Spleen (tissue), 11 donors: ENCODE results near the gene SRSF2. TPM values are rescaled to one million over a fixed set of nuclear protein-coding genes. Genes with fewer than 3 reads are reported as not detected.

ENCODE experiments used
- DNase-seq: peaks from one replicate; pipeline ENCODE4 v3.0.0-alpha.2; 2020
- H3K27ac ChIP-seq, 8 donors: fragments of 200-600 bp; sonication (generic) in 7 of 8; 1 replicate in 4 of 8; 2 replicates in 4 of 8; pipeline versions ENCODE4 v1.5.0 to v1.8.0; 2016 to 2021; ENCODE audit warnings: inconsistent platforms in 4 of 8, mild to moderate bottlenecking in 4 of 8, moderate library complexity in 1 of 8
- H3K27me3 ChIP-seq, 7 donors: fragments of 200-600 bp; sonication (generic) in 6 of 7; replicated peaks in 1 of 7; 1 replicate in 4 of 7; 2 replicates in 3 of 7; pipeline versions ENCODE4 v1.5.0 to v1.8.0; 2016 to 2021; ENCODE audit warnings: inconsistent platforms in 3 of 7, mild to moderate bottlenecking in 1 of 7
- H3K36me3 ChIP-seq, 6 donors: fragments of 200-600 bp; sonication (generic) in 5 of 6; 1 replicate in 4 of 6; 2 replicates in 2 of 6; pipeline versions ENCODE4 v1.5.0 to v1.8.0; 2016 to 2021; ENCODE audit warnings: inconsistent platforms in 2 of 6
- H3K4me1 ChIP-seq, 6 donors: fragments of 200-600 bp; sonication (generic) in 5 of 6; 1 replicate in 3 of 6; 2 replicates in 3 of 6; pipeline versions ENCODE4 v1.5.0 to v1.8.0; 2016 to 2021; ENCODE audit warnings: inconsistent platforms in 3 of 6
- H3K4me3 ChIP-seq, 8 donors: fragments of 200-600 bp; sonication (generic) in 7 of 8; 1 replicate in 4 of 8; 2 replicates in 4 of 8; pipeline versions ENCODE4 v1.5.0 to v1.8.0; 2016 to 2021; ENCODE audit warnings: inconsistent platforms in 4 of 8, mild to moderate bottlenecking in 4 of 8, moderate library complexity in 2 of 8
- H3K9me3 ChIP-seq, 8 donors: fragments of 200-600 bp; sonication (generic) in 7 of 8; 1 replicate in 4 of 8; 2 replicates in 4 of 8; pipeline versions ENCODE4 v1.5.0 to v1.8.0; 2016 to 2021; ENCODE audit warnings: inconsistent platforms in 4 of 8
- CTCF ChIP-seq, 11 experiments: fragments of 200-600 bp in 7 of 11; fragments of 450-650 bp in 4 of 11; sonication (generic) in 4 of 11; IDR thresholded peaks in 8 of 11; conservative IDR thresholded peaks in 3 of 11; 1 replicate in 7 of 11; 2 replicates in 4 of 11; pipeline versions ENCODE4 v1.4.0 to v1.8.0; 2016 to 2021; ENCODE audit warnings: antibody characterized with exemption in 11 of 11, inconsistent platforms in 4 of 11, mild to moderate bottlenecking in 1 of 11
- POLR2A ChIP-seq, 3 donors: fragments of 450-650 bp; IDR thresholded peaks; one replicate each; pipeline ENCODE4 v1.5.1; 2017; ENCODE audit warnings: antibody characterized with exemption in 3 of 3, mild to moderate bottlenecking in 1 of 3
- POLR2AphosphoS5 ChIP-seq, 3 donors: sonication (generic); formaldehyde crosslinking; IDR thresholded peaks; one replicate each; pipeline ENCODE4 v1.5.1; 2017; ENCODE audit warnings: antibody characterized with exemption in 3 of 3
- WGBS, 5 donors: extraction: QIAGEN DNeasy Blood & Tissue Kit in 3 of 5; methylation state at CpG; one replicate each; pipeline versions ENCODE4 v1.1.5 to v1.1.7; 2013 to 2018; 5-methylcytosine and 5-hydroxymethylcytosine counted together
- intact Hi-C: fragments of 100-400 bp; cut with DNase I; formaldehyde crosslinking; loops from one replicate; pipeline ENCODE4 v1.15.0; 2023; ENCODE audit warnings: low total_unique reads
- polyA plus RNA-seq, 3 donors: library from polyadenylated mRNA; stranded (reverse); fragments of 200-250 nt; gene quantifications; one replicate each; pipeline ENCODE4 v1.2.1, GENCODE V29; 2013
- total RNA-seq, 7 donors: library from RNA; depleted of rRNA in 3 of 7; stranded (reverse); fragments of >200 nt in 3 of 7; fragmentation: NEBNext Ultra II Directional in 4 of 7; extraction: Animal tissue kit (Norgen Biotek cat#: 25700) in 4 of 7; gene quantifications; one replicate each; pipeline versions ENCODE4 v1.1.0 to v1.2.1, GENCODE V29; 2016 to 2021
- donor health status: healthy with polysubstance abuse.
- donor health status: DM: no; HTN: no; CAD: no; lungs with moderate emphysema.
- donor health status: DM: no; HTN: no; CAD: no.
- donor health status: Bipolar disorder and iron deficiency.
- donor health status: healthy.
- donor health status: DM: no; HTN: no; CAD: no.
- donor health status: DM: yes; HTN: yes; CAD: no.

The SRSF2 gene
- total and polyA plus RNA-seq, 10 donors = 159 to 239 (median 196) TPM

- intact Hi-C loops = no loop called here
- TF ChIP-seq POLR2A (IDR thresholded peaks at IDR 0.05) (peak in 1 of 3 donors; percentile 30), POLR2AphosphoS5 (IDR thresholded peaks at IDR 0.05) (peak; percentile 57 to 97 (median 91)), CTCF (IDR thresholded peaks at IDR 0.05 in 8 of 11, conservative IDR thresholded peaks at IDR 0.05 in 3 of 11) (peak; percentile 60 to 86 (median 77))
- peak; percentile 97 for DNase-seq
- Histone ChIP-seq H3K4me3 (peak within 1 kb of the TSS; percentile 59 to 98 (median 88)), H3K27ac (peak within 1 kb of the TSS; percentile 93 to 100 (median 100)), H3K27me3 (no peaks in the 10 kb centered on the region), H3K36me3 (peaks cover 0 to 71% (median 48%) of the 10 kb centered on the region in 6 donors), H3K9me3 (no peaks in the 10 kb centered on the region), H3K4me1 (peaks cover 41 to 87% (median 80%) of the 10 kb centered on the region in 6 donors)
- 1 to 2% (median 1%) methylated on average over 23 to 71 of the region's 71 CpGs for WGBS, 5 donors
Measured at GRCh38 chr17:76726776-76727718, 10.1 kb downstream of the SRSF2 start, which contains the start of gene METTL23. Gene METTL23 (plus strand): TSS chr17:76726839. CDS start chr17:76729711, 2,872 bp downstream.

- H3K27ac ChIP-seq = peak within 1 kb of the TSS; percentile 93 to 100 (median 100)
- TF ChIP-seq POLR2A (IDR thresholded peaks at IDR 0.05) = peak in 2 of 3 donors; percentile 73 to 82
- peak; percentile 95 to 97 (median 97) for TF ChIP-seq POLR2AphosphoS5 (IDR thresholded peaks at IDR 0.05)
- TF ChIP-seq CTCF (IDR thresholded peaks at IDR 0.05 in 8 of 11, conservative IDR thresholded peaks at IDR 0.05 in 3 of 11) = no peak
- intact Hi-C loops = no loop called here
- peak; percentile 98 for DNase-seq
- 0 to 1% (median 0%) methylated on average over 32 to 60 of the region's 60 CpGs; no CpG with 5 or more reads in 1 of the 5 donors for WGBS, 5 donors
- no peaks in the 10 kb centered on the region for H3K27me3 ChIP-seq
- peak within 1 kb of the TSS; percentile 59 to 98 (median 88) for H3K4me3 ChIP-seq
- no peaks in the 10 kb centered on the region for H3K9me3 ChIP-seq
- H3K36me3 ChIP-seq = peaks cover 0 to 71% (median 48%) of the 10 kb centered on the region in 6 donors
- H3K4me1 ChIP-seq = peaks cover 35 to 86% (median 75%) of the 10 kb centered on the region in 6 donors
Measured at GRCh38 chr17:76726231-76726775, 10.8 kb downstream of the SRSF2 start, which contains the start of gene JMJD6. Gene JMJD6 (minus strand): TSS chr17:76726606. CDS start chr17:76726475, 131 bp downstream.

GRCh38 chr17:76725580-76726230 is 11.4 kb downstream of the SRSF2 start:
- Histone ChIP-seq H3K27me3 (no peaks in the 10 kb centered on the region), H3K27ac (peak overlapping the region; percentile 93 to 100 (median 100)), H3K9me3 (no peaks in the 10 kb centered on the region), H3K36me3 (peaks cover 5 to 71% (median 50%) of the 10 kb centered on the region in 6 donors), H3K4me1 (peaks cover 31 to 86% (median 72%) of the 10 kb centered on the region in 6 donors), H3K4me3 (peak overlapping the region; percentile 59 to 98 (median 88))
- 5 to 11% (median 8%) methylated on average over 24 to 38 of the region's 38 CpGs for WGBS, 5 donors
- DNase-seq = peak; percentile 93
- intact Hi-C loops = no loop called here
- TF ChIP-seq POLR2A (IDR thresholded peaks at IDR 0.05) (peak in 1 of 3 donors; percentile 70), CTCF (IDR thresholded peaks at IDR 0.05 in 8 of 11, conservative IDR thresholded peaks at IDR 0.05 in 3 of 11) (no peak)
